GM12864 (cell line): Measurements from ENCODE around the gene TRIM56.
A peak's percentile ranks its signal among the peaks of the same experiment; 100 is the strongest.

Source experiments
- DNase-seq: peaks from one replicate; pipeline ENCODE4 v3.0.0-alpha.2; 2011; ENCODE audit warnings: low read depth
- H3K4me3 ChIP-seq: 2 replicates; pipeline ENCODE4 v1.5.1; 2011; ENCODE audit warnings: mild to moderate bottlenecking, low read depth, low read length, control low read depth
- TF ChIP-seq, protein P1 (sequence below): IDR thresholded peaks from 2 replicates; pipeline ENCODE4 v1.5.1; 2011; ENCODE audit warnings: low read depth, mild to moderate bottlenecking, moderate library complexity, low read length, control low read depth, inconsistent platforms; ENCODE audit errors: missing control alignments

Gene TRIM56

GRCh38 chr7:101121991-101122932, 37.0 kb downstream of the TRIM56 start:
- no peak for DNase-seq
- TF ChIP-seq, protein P1, sequence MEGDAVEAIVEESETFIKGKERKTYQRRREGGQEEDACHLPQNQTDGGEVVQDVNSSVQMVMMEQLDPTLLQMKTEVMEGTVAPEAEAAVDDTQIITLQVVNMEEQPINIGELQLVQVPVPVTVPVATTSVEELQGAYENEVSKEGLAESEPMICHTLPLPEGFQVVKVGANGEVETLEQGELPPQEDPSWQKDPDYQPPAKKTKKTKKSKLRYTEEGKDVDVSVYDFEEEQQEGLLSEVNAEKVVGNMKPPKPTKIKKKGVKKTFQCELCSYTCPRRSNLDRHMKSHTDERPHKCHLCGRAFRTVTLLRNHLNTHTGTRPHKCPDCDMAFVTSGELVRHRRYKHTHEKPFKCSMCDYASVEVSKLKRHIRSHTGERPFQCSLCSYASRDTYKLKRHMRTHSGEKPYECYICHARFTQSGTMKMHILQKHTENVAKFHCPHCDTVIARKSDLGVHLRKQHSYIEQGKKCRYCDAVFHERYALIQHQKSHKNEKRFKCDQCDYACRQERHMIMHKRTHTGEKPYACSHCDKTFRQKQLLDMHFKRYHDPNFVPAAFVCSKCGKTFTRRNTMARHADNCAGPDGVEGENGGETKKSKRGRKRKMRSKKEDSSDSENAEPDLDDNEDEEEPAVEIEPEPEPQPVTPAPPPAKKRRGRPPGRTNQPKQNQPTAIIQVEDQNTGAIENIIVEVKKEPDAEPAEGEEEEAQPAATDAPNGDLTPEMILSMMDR = no peak
- H3K4me3 ChIP-seq = peak overlapping the region; percentile 49

- DNase-seq = no peak
- no peak overlapping the region; the same call in 1 of the 2 replicates for H3K4me3 ChIP-seq
- TF ChIP-seq, protein P1 = no peak
Observed at GRCh38 chr7:101122933-101123702, 37.8 kb downstream of the TRIM56 start.

- H3K4me3 ChIP-seq = no peak overlapping the region
- DNase-seq = no peak
- TF ChIP-seq, protein P1 = no peak
Observed at GRCh38 chr7:101123703-101124068, 38.4 kb downstream of the TRIM56 start.

DNA sequence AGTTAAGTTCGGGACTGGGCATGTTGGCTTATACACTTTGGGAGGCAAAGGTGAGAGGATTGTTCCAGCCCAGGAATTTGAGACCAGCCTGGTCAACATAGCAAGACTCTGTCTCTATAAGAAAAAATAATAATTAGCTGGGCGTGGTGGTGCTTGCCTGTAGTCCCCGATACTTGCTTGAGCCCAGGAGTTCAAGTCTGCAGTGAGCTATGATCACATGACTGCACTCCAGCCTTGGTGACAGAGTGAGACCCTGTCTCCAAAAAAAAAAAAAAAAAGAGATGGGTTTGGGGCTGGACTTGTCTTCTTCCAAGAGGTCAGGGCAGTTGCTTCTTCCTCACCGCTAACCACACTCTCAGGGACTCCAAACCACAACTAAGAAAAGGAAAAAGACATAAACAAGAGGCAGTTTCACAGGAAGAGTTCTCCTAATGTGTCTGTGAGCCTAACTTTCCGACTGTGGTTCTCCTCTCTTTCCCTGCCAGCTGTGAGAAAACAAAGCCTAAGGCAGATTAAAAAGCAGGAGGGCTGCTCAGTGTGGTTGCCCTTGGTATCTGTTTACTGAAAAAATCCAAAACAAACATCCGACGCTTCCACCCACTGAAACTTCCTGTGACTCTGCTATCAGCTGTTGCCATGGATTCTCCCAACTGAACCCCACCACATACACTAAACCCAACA, 39.2 kb downstream of the TRIM56 start:
- TF ChIP-seq, protein P1 = no peak
- DNase-seq = no peak
- no peak overlapping the region for H3K4me3 ChIP-seq

DNA sequence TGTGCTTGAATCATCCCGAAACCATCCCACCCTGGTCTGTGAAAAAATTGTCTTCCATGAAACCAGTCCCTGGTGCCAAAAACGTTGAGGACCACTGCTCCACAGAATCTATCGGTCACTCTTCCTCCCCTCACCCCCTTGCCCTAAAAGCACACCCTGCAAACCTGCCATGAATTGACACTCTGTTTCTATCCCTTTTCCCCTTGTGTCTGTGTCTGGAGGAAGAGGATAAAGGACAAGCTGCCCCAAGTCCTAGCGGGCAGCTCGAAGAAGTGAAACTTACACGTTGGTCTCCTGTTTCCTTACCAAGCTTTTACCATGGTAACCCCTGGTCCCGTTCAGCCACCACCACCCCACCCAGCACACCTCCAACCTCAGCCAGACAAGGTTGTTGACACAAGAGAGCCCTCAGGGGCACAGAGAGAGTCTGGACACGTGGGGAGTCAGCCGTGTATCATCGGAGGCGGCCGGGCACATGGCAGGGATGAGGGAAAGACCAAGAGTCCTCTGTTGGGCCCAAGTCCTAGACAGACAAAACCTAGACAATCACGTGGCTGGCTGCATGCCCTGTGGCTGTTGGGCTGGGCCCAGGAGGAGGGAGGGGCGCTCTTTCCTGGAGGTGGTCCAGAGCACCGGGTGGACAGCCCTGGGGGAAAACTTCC, 40.8 kb downstream of the TRIM56 start:
- H3K4me3 ChIP-seq = no peak overlapping the region
- TF ChIP-seq, protein P1 = no peak
- no peak for DNase-seq

GRCh38 chr7:101126651-101127459, 41.6 kb downstream of the TRIM56 start, which contains the start of gene SERPINE1:
Gene SERPINE1, plus strand, starts transcription at chr7:101127104. Its CDS starts 1,290 bp downstream, at chr7:101128394.
- TF ChIP-seq, protein P1 = peak; percentile 43
- no peak within 1 kb of the TSS for H3K4me3 ChIP-seq
- peak; percentile 58 for DNase-seq
